GM20000 (cell line): Measurements from ENCODE around the gene GABRB2.

Experiments used
- DNase-seq: peaks from one replicate; pipeline ENCODE4 v3.0.0; 2012; ENCODE audit warnings: low spot score
- TF ChIP-seq, protein P1 (sequence below): IDR thresholded peaks from 2 replicates; pipeline ENCODE4 v1.5.1; 2012; ENCODE audit warnings: mild to moderate bottlenecking, control low read depth; ENCODE audit errors: extremely low read depth, missing control alignments

Gene GABRB2

DNA sequence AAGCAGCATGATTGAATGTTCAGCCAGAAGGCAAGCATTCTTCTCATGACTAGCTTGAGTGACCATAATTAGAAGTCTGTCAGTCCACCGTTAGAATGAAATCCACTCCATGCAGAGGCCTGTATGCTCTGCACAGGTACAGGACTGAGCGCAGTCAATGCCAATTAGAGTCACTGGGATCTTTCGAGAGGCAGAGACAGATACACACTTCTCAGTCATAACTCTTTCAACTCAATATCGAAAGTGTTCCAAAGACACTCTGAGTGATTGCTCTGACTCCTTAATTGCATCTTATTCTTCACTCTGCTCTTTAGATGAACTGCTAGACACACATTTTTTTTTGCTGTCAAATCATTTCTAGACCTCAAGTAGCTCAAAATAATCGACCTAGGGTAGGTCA, 203.6 kb downstream of the GABRB2 start:
- DNase-seq = no peak
- TF ChIP-seq, protein P1, sequence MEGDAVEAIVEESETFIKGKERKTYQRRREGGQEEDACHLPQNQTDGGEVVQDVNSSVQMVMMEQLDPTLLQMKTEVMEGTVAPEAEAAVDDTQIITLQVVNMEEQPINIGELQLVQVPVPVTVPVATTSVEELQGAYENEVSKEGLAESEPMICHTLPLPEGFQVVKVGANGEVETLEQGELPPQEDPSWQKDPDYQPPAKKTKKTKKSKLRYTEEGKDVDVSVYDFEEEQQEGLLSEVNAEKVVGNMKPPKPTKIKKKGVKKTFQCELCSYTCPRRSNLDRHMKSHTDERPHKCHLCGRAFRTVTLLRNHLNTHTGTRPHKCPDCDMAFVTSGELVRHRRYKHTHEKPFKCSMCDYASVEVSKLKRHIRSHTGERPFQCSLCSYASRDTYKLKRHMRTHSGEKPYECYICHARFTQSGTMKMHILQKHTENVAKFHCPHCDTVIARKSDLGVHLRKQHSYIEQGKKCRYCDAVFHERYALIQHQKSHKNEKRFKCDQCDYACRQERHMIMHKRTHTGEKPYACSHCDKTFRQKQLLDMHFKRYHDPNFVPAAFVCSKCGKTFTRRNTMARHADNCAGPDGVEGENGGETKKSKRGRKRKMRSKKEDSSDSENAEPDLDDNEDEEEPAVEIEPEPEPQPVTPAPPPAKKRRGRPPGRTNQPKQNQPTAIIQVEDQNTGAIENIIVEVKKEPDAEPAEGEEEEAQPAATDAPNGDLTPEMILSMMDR = no peak

DNA sequence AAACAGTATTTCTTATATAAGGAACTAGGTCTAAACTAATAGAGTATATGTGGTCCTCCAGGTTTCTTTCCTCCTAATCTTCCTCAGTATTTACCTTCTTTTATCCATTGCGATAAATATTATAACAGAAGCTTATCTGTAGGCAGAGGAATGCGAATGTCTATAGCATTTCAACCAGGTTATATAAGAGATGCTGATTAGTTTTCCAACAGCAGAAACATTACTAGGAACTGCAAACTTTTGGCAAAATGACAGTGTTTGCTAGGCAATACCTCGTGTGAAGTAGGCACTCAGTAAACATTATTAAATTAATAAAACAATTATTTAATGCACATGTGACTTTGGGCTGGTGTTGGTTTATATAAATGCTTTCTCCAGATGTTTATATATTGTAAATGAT, 206.5 kb downstream of the GABRB2 start:
- DNase-seq = no peak
- TF ChIP-seq, protein P1 = no peak

DNA sequence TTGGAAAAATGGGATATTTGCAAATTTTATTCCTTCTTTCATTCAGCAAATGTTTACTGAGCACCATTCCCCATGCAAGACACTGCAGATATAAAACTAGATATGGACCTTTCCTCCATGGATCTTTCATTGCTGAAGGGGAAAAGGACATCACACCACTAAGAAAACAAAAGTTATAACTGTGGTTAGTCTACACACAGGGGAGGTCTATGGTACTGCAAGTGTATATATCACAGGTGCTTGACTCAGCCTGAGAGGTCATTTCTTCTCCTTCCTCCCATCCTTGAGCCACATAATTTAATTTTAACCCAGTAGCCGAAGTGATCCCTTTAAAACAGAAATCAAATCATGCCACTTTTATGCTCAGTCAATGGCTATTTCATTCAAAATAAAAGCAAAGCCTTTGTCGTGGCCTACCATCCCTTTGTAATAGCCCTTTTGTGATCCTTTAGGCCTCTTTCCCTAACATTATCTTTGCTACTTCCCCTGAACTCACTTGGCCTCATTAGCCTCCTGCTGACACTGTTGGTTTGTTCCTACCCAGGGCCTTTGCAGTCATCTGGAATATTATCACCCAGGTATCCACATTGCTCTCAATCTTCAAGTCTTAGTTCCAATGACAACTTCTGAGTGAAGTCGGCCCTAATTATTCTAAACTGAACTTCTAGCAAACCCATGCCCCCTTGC, 213.2 kb downstream of the GABRB2 start:
- no peak for DNase-seq
- TF ChIP-seq, protein P1 = no peak

DNA sequence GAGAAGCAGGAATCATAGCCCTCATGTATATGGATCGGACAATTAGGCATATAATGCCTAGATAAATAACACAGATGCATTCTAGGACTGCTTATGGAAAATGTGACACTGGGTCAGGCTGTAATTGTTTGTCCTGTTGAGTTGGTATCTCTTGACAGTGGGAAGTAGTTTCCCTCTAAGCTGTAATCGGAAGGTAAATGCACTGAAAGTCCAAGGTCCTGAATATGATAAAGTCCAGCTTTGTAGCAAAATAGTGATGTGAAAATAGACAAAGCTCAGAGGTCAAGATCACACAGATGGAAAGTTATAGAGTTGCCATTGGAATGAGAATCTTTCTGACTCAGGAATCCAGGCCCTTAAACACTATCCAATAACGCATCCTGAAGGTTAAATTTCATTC, 214.2 kb downstream of the GABRB2 start:
- TF ChIP-seq, protein P1 = no peak
- DNase-seq = no peak

DNA sequence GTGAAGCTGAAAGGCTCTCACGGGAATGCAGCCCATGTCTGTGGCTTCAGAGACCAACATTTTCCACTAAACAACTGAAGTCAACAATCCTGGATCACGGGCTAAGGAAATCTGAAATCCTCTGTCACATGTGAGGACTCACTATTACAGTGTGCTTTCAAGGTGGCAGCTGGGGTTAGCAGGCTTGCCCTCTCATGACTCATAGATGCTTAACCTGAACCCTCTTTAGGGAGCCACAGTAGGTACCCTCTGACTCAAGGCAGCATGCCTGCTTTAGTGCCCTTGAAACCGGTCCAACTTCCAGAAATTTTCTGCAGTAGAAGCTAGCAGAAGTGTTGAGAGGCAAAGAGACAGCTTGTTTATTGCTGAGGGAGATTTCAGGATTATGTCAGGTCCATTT, 232.5 kb downstream of the GABRB2 start:
- no peak for DNase-seq
- TF ChIP-seq, protein P1 = no peak

DNA sequence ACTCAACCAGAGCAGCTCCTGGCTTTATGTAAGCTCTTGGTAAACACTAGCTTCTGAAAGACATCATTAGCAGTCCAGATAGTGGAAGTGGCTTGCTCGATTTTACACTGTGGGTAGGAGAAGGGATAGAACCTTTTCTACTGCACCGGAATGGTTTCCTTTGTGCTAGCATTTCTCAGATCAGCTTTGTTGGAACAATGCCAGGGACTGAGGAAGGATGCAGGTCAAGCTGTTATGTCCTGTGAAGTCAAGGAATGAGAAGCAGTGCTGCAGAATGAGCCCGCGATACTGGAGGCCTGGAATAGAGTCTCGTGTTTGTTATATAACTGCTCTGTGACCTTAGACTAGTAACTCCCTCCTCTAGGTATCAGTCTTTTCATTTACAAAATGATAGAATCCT, 233.6 kb downstream of the GABRB2 start:
- TF ChIP-seq, protein P1 = no peak

DNA sequence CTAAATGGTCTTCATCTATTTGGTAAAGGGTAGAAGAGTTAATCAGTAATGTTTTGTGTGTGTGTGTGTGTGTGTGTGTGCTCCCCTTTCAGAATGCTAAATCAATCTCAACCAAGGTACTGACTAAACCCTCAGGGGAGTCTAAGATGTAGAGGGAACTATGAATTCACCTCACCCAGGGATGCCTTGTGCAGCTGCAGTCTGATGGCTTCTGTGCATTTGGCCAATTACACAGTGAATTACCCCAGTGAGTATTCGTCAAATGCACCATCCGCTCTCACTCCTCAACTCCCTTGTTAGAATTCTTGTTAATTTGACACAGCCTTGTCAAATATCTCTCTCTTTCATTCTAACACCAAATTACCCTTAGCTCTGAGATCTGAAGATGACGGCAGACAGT, 234.6 kb downstream of the GABRB2 start:
- peak; percentile 6 for DNase-seq
- TF ChIP-seq, protein P1 = no peak

More for the DNA sequence above, 233.6 kb downstream of the GABRB2 start:
- no peak for DNase-seq
